OCI-LY1 (cell line): ENCODE data around the gene MAP2K2.

Experiments used
- H2AFZ ChIP-seq: fragments of 200-600 bp; sonication (generic), shearing (Covaris generic); 2 replicates; pipeline ENCODE4 v1.6.0; 2014; ENCODE audit warnings: antibody characterized with exemption, mild to moderate bottlenecking, low read length
- H3F3A ChIP-seq: fragments of 200-600 bp; sonication (generic), shearing (Covaris generic); 2 replicates; pipeline ENCODE4 v1.6.0; 2014; ENCODE audit warnings: mild to moderate bottlenecking, antibody characterized with exemption, low read length, moderate library complexity; ENCODE audit not compliant: insufficient read depth
- H3K27ac ChIP-seq: fragments of 200-600 bp; sonication (generic); 2 replicates; pipeline ENCODE4 v1.5.1; 2014; ENCODE audit warnings: low read length, mixed run types, mild to moderate bottlenecking, low read depth; ENCODE audit not compliant: poor library complexity, severe bottlenecking
- H3K27me3 ChIP-seq: fragments of 200-600 bp; sonication (generic); 2 replicates; pipeline ENCODE4 v1.6.0; 2014; ENCODE audit warnings: antibody characterized with exemption, mild to moderate bottlenecking, low read length, moderate library complexity; ENCODE audit not compliant: insufficient read depth
- H3K36me3 ChIP-seq: fragments of 200-600 bp; sonication (generic); 2 replicates; pipeline ENCODE4 v1.6.1; 2014; ENCODE audit warnings: mild to moderate bottlenecking, antibody characterized with exemption, low read length, moderate library complexity, mixed read lengths; ENCODE audit not compliant: insufficient read depth
- H3K4me1 ChIP-seq: fragments of 200-600 bp; sonication (generic); 2 replicates; pipeline ENCODE4 v1.5.1; 2014; ENCODE audit warnings: mild to moderate bottlenecking, low read length, moderate library complexity; ENCODE audit not compliant: insufficient read depth, severe bottlenecking
- H3K4me2 ChIP-seq: fragments of 200-600 bp; sonication (generic), shearing (Covaris generic); 2 replicates; pipeline ENCODE4 v1.6.1; 2014; ENCODE audit warnings: low read length
- H3K4me3 ChIP-seq: fragments of 200-600 bp; sonication (generic); 2 replicates; pipeline ENCODE4 v1.5.1; 2014; ENCODE audit warnings: low read length, low read depth, mild to moderate bottlenecking, mixed read lengths; ENCODE audit not compliant: poor library complexity, severe bottlenecking
- H3K79me2 ChIP-seq: fragments of 200-600 bp; shearing (Covaris generic); 2 replicates; pipeline ENCODE4 v1.6.1; 2016; ENCODE audit warnings: mixed run types, low read length, mixed read lengths; ENCODE audit not compliant: insufficient read depth
- H3K9ac ChIP-seq: fragments of 200-600 bp; sonication (generic), shearing (Covaris generic); 2 replicates; pipeline ENCODE4 v1.6.1; 2014; ENCODE audit warnings: mild to moderate bottlenecking, low read length, mixed read lengths
- H3K9me2 ChIP-seq: fragments of 200-600 bp; sonication (generic), shearing (Covaris generic); 2 replicates; pipeline ENCODE4 v1.6.1; 2014; ENCODE audit warnings: low read depth, mild to moderate bottlenecking, low read length, mixed read lengths
- H3K9me3 ChIP-seq: fragments of 200-600 bp; shearing (Covaris generic); 2 replicates; pipeline ENCODE4 v1.6.1; 2014; ENCODE audit warnings: low read length, mixed read lengths
- H4K20me1 ChIP-seq: fragments of 200-600 bp; sonication (generic), shearing (Covaris generic); 2 replicates; pipeline ENCODE4 v1.6.0; 2016; ENCODE audit warnings: mild to moderate bottlenecking, low read length; ENCODE audit not compliant: insufficient read depth
- CTCF ChIP-seq: fragments of 200-600 bp; sonication (generic), shearing (Covaris generic); IDR thresholded peaks from 2 replicates; pipeline ENCODE4 v1.5.1; 2017; ENCODE audit warnings: mild to moderate bottlenecking, antibody characterized with exemption, low read length, moderate library complexity, mixed read lengths
- EZH2 ChIP-seq: fragments of 200-600 bp; sonication (generic), shearing (Covaris generic); IDR thresholded peaks from 2 replicates; pipeline ENCODE4 v1.8.0; 2017; ENCODE audit warnings: borderline replicate concordance, mixed run types, mild to moderate bottlenecking, antibody characterized with exemption, low read length, moderate library complexity, mixed read lengths

Gene MAP2K2

GRCh38 chr19:4140237-4140711 is 16.4 kb upstream of the MAP2K2 start:
- Histone ChIP-seq H3K9ac (no peak overlapping the region), H3K9me3 (no peaks in the 10 kb centered on the region), H3K27me3 (no peaks in the 10 kb centered on the region), H4K20me1 (no peaks in the 10 kb centered on the region), H3K4me1 (peaks cover 10% of the 10 kb centered on the region), H3K36me3 (no peaks in the 10 kb centered on the region), H2AFZ (no peak overlapping the region), H3K27ac (no peak overlapping the region), H3K79me2 (no peaks in the 10 kb centered on the region), H3K4me3 (no peak overlapping the region), H3F3A (no peaks in the 10 kb centered on the region), H3K4me2 (peak overlapping the region; percentile 49), H3K9me2 (no peaks in the 10 kb centered on the region)
- TF ChIP-seq CTCF (peak; percentile 57), EZH2 (no peak)

- no peaks in the 10 kb centered on the region for H3F3A ChIP-seq
- no peaks in the 10 kb centered on the region for H3K27me3 ChIP-seq
- TF ChIP-seq EZH2: no peak
- TF ChIP-seq CTCF: peak; percentile 83
- no peak overlapping the region for H3K4me2 ChIP-seq
- no peaks in the 10 kb centered on the region for H3K79me2 ChIP-seq
- H3K9me3 ChIP-seq: no peaks in the 10 kb centered on the region
- no peak overlapping the region for H3K27ac ChIP-seq
- no peak overlapping the region for H2AFZ ChIP-seq
- no peak overlapping the region for H3K4me3 ChIP-seq
- H4K20me1 ChIP-seq: no peaks in the 10 kb centered on the region
- H3K4me1 ChIP-seq: peaks cover 10% of the 10 kb centered on the region
- no peak overlapping the region for H3K9ac ChIP-seq
- no peaks in the 10 kb centered on the region for H3K36me3 ChIP-seq
- H3K9me2 ChIP-seq: no peaks in the 10 kb centered on the region
Measured at GRCh38 chr19:4139614-4140236, 15.8 kb upstream of the MAP2K2 start.

- no peaks in the 10 kb centered on the region for H3K79me2 ChIP-seq
- H3K4me3 ChIP-seq: no peak overlapping the region
- H3K9ac ChIP-seq: no peak overlapping the region
- peaks cover 10% of the 10 kb centered on the region for H3K4me1 ChIP-seq
- no peaks in the 10 kb centered on the region for H3K9me2 ChIP-seq
- H3F3A ChIP-seq: no peaks in the 10 kb centered on the region
- no peaks in the 10 kb centered on the region for H4K20me1 ChIP-seq
- no peak overlapping the region for H2AFZ ChIP-seq
- no peaks in the 10 kb centered on the region for H3K27me3 ChIP-seq
- no peak overlapping the region for H3K4me2 ChIP-seq
- TF ChIP-seq EZH2: no peak
- TF ChIP-seq CTCF: no peak
- no peak overlapping the region for H3K27ac ChIP-seq
- H3K9me3 ChIP-seq: no peaks in the 10 kb centered on the region
- no peaks in the 10 kb centered on the region for H3K36me3 ChIP-seq
Measured at GRCh38 chr19:4138445-4138844, 14.5 kb upstream of the MAP2K2 start.
